Measurements from ENCODE around the gene SLC39A11.

SLC39A11 gene

GRCh38 chr17:72618001-72618509, 474.4 kb downstream of the SLC39A11 start:
- Histone ChIP-seq H3K9ac (ENCODE audit: low read length) (no peak overlapping the region), H3K36me3 (ENCODE audit: insufficient read depth, low read length) (no peaks in the 10 kb centered on the region), H3K9me3 (ENCODE audit: low read length) (no peaks in the 10 kb centered on the region), H3K27ac (ENCODE audit: low read depth, low read length) (no peak overlapping the region), H3K4me3 (ENCODE audit: low read depth in 1 of 2, low read length in 2 of 2) (no peak overlapping the region), H3K27me3 (ENCODE audit: control insufficient read depth in 1 of 2, insufficient read depth in 2 of 2, low read length in 2 of 2) (peaks cover 6 to 7% of the 10 kb centered on the region in 2 donors), H3K4me1 (ENCODE audit: insufficient read depth, low read length) (no peaks in the 10 kb centered on the region)

GRCh38 chr17:72617557-72617956, 474.9 kb downstream of the SLC39A11 start:
- no peak overlapping the region for H3K27ac ChIP-seq (ENCODE audit: low read depth, low read length)
- H3K4me3 ChIP-seq (ENCODE audit: low read depth in 1 of 2, low read length in 2 of 2): no peak overlapping the region
- peaks cover 1 to 7% of the 10 kb centered on the region in 2 donors for H3K27me3 ChIP-seq (ENCODE audit: control insufficient read depth in 1 of 2, insufficient read depth in 2 of 2, low read length in 2 of 2)
- no peak overlapping the region for H3K9ac ChIP-seq (ENCODE audit: low read length)
- H3K36me3 ChIP-seq (ENCODE audit: insufficient read depth, low read length): no peaks in the 10 kb centered on the region
- H3K9me3 ChIP-seq (ENCODE audit: low read length): no peaks in the 10 kb centered on the region
- H3K4me1 ChIP-seq (ENCODE audit: insufficient read depth, low read length): no peaks in the 10 kb centered on the region

GRCh38 chr17:72616447-72616846, 476.0 kb downstream of the SLC39A11 start:
- H3K27me3 ChIP-seq (ENCODE audit: control insufficient read depth in 1 of 2, insufficient read depth in 2 of 2, low read length in 2 of 2): peaks cover 0 to 7% of the 10 kb centered on the region in 2 donors
- H3K27ac ChIP-seq (ENCODE audit: low read depth, low read length): no peak overlapping the region
- H3K36me3 ChIP-seq (ENCODE audit: insufficient read depth, low read length): no peaks in the 10 kb centered on the region

GRCh38 chr17:72615627-72615991, 476.9 kb downstream of the SLC39A11 start:
- Histone ChIP-seq H3K36me3 (ENCODE audit: insufficient read depth, low read length) (no peaks in the 10 kb centered on the region), H3K27me3 (ENCODE audit: control insufficient read depth in 1 of 2, insufficient read depth in 2 of 2, low read length in 2 of 2) (peaks cover 0 to 7% of the 10 kb centered on the region in 2 donors), H3K9me3 (ENCODE audit: low read length) (no peaks in the 10 kb centered on the region), H3K4me3 (ENCODE audit: low read depth in 1 of 2, low read length in 2 of 2) (no peak overlapping the region), H3K4me1 (ENCODE audit: insufficient read depth, low read length) (no peaks in the 10 kb centered on the region), H3K27ac (ENCODE audit: low read depth, low read length) (no peak overlapping the region), H3K9ac (ENCODE audit: low read length) (no peak overlapping the region)

More at GRCh38 chr17:72616447-72616846, 476.0 kb downstream of the SLC39A11 start:
- Histone ChIP-seq H3K4me3 (ENCODE audit: low read depth in 1 of 2, low read length in 2 of 2) (no peak overlapping the region), H3K9me3 (ENCODE audit: low read length) (no peaks in the 10 kb centered on the region), H3K4me1 (ENCODE audit: insufficient read depth, low read length) (no peaks in the 10 kb centered on the region), H3K9ac (ENCODE audit: low read length) (no peak overlapping the region)

- no peaks in the 10 kb centered on the region for H3K9me3 ChIP-seq (ENCODE audit: low read length)
- H3K27me3 ChIP-seq (ENCODE audit: control insufficient read depth in 1 of 2, insufficient read depth in 2 of 2, low read length in 2 of 2): peaks cover 0 to 7% of the 10 kb centered on the region in 2 donors
- no peak overlapping the region for H3K27ac ChIP-seq (ENCODE audit: low read depth, low read length)
- no peak overlapping the region for H3K9ac ChIP-seq (ENCODE audit: low read length)
- H3K4me3 ChIP-seq (ENCODE audit: low read depth in 1 of 2, low read length in 2 of 2): no peak overlapping the region
- no peaks in the 10 kb centered on the region for H3K36me3 ChIP-seq (ENCODE audit: insufficient read depth, low read length)
- no peaks in the 10 kb centered on the region for H3K4me1 ChIP-seq (ENCODE audit: insufficient read depth, low read length)
Observed at GRCh38 chr17:72614871-72615626, 477.4 kb downstream of the SLC39A11 start.

- Histone ChIP-seq H3K4me1 (ENCODE audit: insufficient read depth, low read length) (no peaks in the 10 kb centered on the region), H3K9ac (ENCODE audit: low read length) (no peak overlapping the region), H3K27ac (ENCODE audit: low read depth, low read length) (no peak overlapping the region)
Observed at GRCh38 chr17:72614476-72614870, 478.0 kb downstream of the SLC39A11 start.

GRCh38 chr17:72613806-72614292, 478.6 kb downstream of the SLC39A11 start:
- Histone ChIP-seq H3K9ac (ENCODE audit: low read length) (no peak overlapping the region), H3K27ac (ENCODE audit: low read depth, low read length) (no peak overlapping the region), H3K9me3 (ENCODE audit: low read length) (no peaks in the 10 kb centered on the region), H3K4me1 (ENCODE audit: insufficient read depth, low read length) (no peaks in the 10 kb centered on the region), H3K4me3 (ENCODE audit: low read depth in 1 of 2, low read length in 2 of 2) (no peak overlapping the region), H3K36me3 (ENCODE audit: insufficient read depth, low read length) (no peaks in the 10 kb centered on the region), H3K27me3 (ENCODE audit: control insufficient read depth in 1 of 2, insufficient read depth in 2 of 2, low read length in 2 of 2) (peaks cover 0 to 7% of the 10 kb centered on the region in 2 donors)

More at GRCh38 chr17:72614476-72614870, 478.0 kb downstream of the SLC39A11 start:
- Histone ChIP-seq H3K36me3 (ENCODE audit: insufficient read depth, low read length) (no peaks in the 10 kb centered on the region), H3K9me3 (ENCODE audit: low read length) (no peaks in the 10 kb centered on the region), H3K27me3 (ENCODE audit: control insufficient read depth in 1 of 2, insufficient read depth in 2 of 2, low read length in 2 of 2) (peaks cover 0 to 7% of the 10 kb centered on the region in 2 donors), H3K4me3 (ENCODE audit: low read depth in 1 of 2, low read length in 2 of 2) (no peak overlapping the region)

- no peak overlapping the region for H3K4me3 ChIP-seq (ENCODE audit: low read depth in 1 of 2, low read length in 2 of 2)
- H3K27me3 ChIP-seq (ENCODE audit: control insufficient read depth in 1 of 2, insufficient read depth in 2 of 2, low read length in 2 of 2): peaks cover 0 to 7% of the 10 kb centered on the region in 2 donors
- no peaks in the 10 kb centered on the region for H3K36me3 ChIP-seq (ENCODE audit: insufficient read depth, low read length)
- no peak overlapping the region for H3K27ac ChIP-seq (ENCODE audit: low read depth, low read length)
- no peaks in the 10 kb centered on the region for H3K9me3 ChIP-seq (ENCODE audit: low read length)
- H3K4me1 ChIP-seq (ENCODE audit: insufficient read depth, low read length): no peaks in the 10 kb centered on the region
- no peak overlapping the region for H3K9ac ChIP-seq (ENCODE audit: low read length)
Observed at GRCh38 chr17:72613396-72613795, 479.1 kb downstream of the SLC39A11 start.

GRCh38 chr17:72611172-72611571, 481.3 kb downstream of the SLC39A11 start:
- Histone ChIP-seq H3K4me3 (ENCODE audit: low read depth in 1 of 2, low read length in 2 of 2) (no peak overlapping the region), H3K27ac (ENCODE audit: low read depth, low read length) (no peak overlapping the region)

GRCh38 chr17:72609501-72609900, 483.0 kb downstream of the SLC39A11 start:
- Histone ChIP-seq H3K9me3 (ENCODE audit: low read length) (no peaks in the 10 kb centered on the region), H3K4me1 (ENCODE audit: insufficient read depth, low read length) (no peaks in the 10 kb centered on the region), H3K27me3 (ENCODE audit: control insufficient read depth in 1 of 2, insufficient read depth in 2 of 2, low read length in 2 of 2) (no peaks in the 10 kb centered on the region), H3K4me3 (ENCODE audit: low read depth in 1 of 2, low read length in 2 of 2) (no peak overlapping the region), H3K27ac (ENCODE audit: low read depth, low read length) (no peak overlapping the region), H3K9ac (ENCODE audit: low read length) (no peak overlapping the region), H3K36me3 (ENCODE audit: insufficient read depth, low read length) (no peaks in the 10 kb centered on the region)

More at GRCh38 chr17:72611172-72611571, 481.3 kb downstream of the SLC39A11 start:
- H3K27me3 ChIP-seq (ENCODE audit: control insufficient read depth in 1 of 2, insufficient read depth in 2 of 2, low read length in 2 of 2): no peaks in the 10 kb centered on the region
- no peaks in the 10 kb centered on the region for H3K9me3 ChIP-seq (ENCODE audit: low read length)
- no peaks in the 10 kb centered on the region for H3K36me3 ChIP-seq (ENCODE audit: insufficient read depth, low read length)
- H3K9ac ChIP-seq (ENCODE audit: low read length): no peak overlapping the region
- no peaks in the 10 kb centered on the region for H3K4me1 ChIP-seq (ENCODE audit: insufficient read depth, low read length)

GRCh38 chr17:72608436-72608835, 484.1 kb downstream of the SLC39A11 start:
- H3K9me3 ChIP-seq (ENCODE audit: low read length): no peaks in the 10 kb centered on the region

More at GRCh38 chr17:72608436-72608835, 484.1 kb downstream of the SLC39A11 start:
- H3K27me3 ChIP-seq (ENCODE audit: control insufficient read depth in 1 of 2, insufficient read depth in 2 of 2, low read length in 2 of 2): no peaks in the 10 kb centered on the region
- no peak overlapping the region for H3K27ac ChIP-seq (ENCODE audit: low read depth, low read length)
- H3K4me3 ChIP-seq (ENCODE audit: low read depth in 1 of 2, low read length in 2 of 2): no peak overlapping the region
- no peak overlapping the region for H3K9ac ChIP-seq (ENCODE audit: low read length)
- no peaks in the 10 kb centered on the region for H3K4me1 ChIP-seq (ENCODE audit: insufficient read depth, low read length)
- H3K36me3 ChIP-seq (ENCODE audit: insufficient read depth, low read length): no peaks in the 10 kb centered on the region

Measured in muscle layer of colon (tissue), 2 donors.